RPMI7951 (cell line): ENCODE data around the gene OPCML. TPM values are rescaled to one million over a fixed set of nuclear protein-coding genes. Genes with fewer than 3 reads are reported as not detected.

Experiments
- DNase-seq: peaks from one replicate; pipeline ENCODE4 v3.0.0-alpha.2; 2012; ENCODE audit warnings: low read depth
- total RNA-seq: library from RNA; depleted of rRNA; stranded (reverse); fragments of >200 nt; shearing (Covaris generic); gene quantifications from 2 replicates; pipeline ENCODE4 v1.2.3, GENCODE V29; 2014

The OPCML gene
- total RNA-seq, 1 experiment from 2014 or later = not detected

DNA sequence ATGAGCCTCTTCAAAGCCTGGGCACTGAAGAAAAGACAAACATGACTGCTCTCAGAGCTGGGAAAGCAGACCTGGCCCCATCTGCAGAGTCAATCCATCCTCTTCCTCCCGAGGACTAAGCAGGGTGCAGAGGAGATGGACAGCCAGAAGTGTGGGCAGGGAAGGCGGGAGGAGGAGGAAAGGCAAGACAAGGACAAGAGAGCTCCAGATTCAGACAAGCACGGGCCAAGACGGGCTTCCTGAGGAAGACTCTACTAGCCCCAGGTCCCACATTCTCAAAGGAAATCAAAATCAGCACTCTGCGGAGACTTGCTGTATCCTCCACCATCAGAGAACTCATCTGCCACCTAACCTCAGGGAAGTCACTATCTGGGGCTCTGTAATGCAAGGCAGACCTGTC lies 28.5 kb downstream of the OPCML start:
- no peak for DNase-seq

DNA sequence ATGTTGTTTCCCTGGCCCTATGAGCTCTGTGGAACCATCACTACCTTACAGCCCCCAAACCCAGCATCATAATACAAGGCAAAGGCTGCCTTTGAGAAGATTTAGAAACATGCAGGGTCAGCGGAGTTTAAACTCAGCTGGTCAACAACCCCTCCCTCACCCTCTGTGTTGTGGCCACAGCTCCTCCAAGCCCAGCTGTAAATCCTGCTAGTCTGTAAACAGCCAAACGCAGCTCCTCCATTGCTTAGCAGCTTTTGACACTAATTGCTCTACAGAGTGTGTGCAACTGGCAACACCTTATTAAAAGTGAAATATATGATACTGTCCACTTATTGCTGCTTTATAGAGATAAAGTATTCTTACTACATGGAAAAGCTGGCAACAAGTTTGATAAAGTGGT lies 29.1 kb downstream of the OPCML start:
- DNase-seq = no peak

DNA sequence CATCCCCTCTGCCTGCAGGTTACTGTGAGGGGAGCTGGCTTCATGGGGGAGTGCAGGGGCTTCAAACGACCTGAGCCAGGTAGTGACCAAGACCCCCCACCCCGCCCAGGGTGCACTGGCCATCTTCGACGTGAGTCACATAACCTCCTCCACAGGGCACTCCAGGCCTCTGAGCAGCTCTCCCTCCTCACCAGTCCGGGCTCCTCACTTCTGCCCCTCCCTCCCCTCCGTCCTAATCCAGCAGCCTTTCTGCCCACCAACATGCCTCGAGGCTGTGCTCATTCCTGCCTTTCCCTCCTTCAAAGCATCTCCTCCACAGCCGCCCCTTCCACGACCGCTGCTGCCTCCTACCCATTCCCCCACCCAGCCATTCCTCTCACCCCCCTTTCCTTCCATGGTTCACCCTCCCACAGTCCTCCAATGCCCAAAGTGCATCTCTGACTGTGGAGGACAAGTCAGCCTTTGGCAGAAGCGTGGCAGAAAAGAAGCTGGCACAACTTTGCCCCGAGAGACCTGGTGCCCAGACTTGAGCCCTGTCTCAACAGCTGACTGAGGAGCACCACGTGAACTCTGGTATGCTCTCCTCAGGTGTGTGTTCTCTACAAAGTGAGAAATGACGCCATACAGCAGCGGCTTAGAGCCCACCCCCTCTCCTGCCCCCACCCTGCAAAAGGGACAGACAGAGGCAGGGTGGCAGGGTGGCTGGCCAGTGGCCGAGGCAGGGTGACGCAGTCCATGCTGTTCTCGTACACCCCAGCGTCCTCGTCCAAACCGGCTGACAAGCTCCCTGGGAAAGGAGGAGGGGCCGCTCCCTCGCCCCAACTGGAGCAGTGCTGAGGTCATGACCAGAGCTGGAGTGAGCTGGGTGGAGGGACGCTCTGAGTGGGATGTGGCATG lies 30.4 kb downstream of the OPCML start:
- no peak for DNase-seq

DNA sequence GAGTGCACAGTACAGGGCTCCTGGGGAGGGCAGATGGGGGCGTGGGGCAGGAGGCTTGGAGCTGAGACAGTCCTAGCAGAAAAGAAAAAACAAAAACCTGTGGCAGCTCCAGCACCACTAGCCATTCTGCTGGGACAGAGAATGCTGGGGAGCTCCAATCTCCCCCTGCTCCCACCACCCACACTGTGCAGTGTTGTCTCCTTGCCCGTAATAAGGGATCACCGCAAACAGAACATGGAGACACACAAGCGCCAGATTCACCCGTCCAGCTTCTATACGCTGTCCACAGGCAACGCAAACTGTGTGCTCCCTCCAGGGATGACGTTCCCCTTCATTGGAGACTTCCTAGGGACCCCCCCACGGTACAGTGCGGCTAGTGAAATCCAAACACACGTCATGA lies 31.4 kb downstream of the OPCML start:
- no peak for DNase-seq

DNA sequence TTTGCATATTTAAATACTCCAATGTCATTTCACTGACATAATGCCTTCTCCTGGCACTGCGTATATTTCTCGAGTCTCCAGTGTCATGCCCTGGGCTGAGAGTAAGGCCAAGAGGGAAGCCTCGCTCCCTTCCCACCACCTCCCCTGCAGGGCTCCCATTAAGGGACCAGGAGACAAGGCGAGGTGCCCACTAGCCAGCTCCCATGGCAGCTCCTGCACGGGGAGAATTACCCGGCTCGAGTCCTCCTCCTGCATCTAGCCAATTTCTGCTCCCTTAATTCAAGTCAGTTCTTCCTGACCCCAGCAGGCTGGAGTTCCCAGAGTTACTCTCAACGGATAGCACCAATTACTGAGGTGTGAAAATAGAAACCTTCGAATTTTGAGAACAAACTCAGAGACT lies 31.9 kb downstream of the OPCML start:
- no peak for DNase-seq

DNA sequence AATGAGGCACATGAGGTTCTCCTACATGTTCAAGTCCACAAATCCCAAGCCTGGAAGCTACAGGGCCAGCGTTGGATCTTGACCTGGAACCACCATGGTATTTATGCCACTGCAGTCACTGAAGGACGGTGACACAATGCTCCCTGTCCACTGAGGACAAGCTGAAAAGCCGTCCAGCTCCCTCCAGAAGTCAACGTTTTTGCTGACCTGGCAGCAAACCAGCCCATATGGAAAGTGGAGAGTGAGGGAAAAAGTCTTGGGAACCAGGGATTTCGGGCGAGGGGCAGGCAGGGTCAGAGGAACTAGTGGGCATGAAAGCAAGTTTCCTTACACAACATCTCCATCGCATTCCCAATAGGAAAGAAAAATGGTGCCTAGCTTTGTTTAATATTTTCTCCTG lies 33.3 kb downstream of the OPCML start:
- DNase-seq = no peak

DNA sequence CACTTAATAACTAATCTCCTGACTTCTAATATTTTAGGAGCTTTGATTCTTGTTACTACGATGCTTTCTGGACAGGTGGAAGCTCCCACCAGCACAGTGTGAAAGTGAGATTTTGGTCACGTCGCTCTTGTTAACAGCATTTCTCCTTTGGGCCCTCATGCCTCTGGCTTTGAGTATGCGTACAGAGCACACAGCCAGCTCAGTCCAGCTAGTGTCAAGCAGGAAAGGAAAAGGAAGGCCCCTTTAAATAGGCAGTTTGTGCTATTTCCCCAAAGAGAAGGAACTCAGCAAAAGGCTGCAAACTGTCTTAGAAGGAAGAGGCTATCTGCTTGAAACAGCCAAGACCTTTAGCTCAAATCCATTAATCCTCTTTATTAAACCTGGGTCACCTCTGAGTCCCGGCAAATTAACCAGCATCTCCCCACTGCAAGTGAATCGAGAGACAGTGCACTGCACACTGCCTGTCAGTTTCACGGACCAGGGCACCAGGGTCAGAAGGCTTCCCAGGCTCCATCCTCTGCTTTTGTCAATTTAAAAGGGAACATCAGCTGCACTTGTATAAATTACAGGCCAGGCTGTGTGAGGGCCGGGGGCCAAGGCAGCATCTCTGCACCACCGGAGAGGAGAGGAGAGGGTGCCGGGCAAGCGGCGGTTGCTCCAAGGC lies 34.7 kb downstream of the OPCML start:
- DNase-seq = no peak

DNA sequence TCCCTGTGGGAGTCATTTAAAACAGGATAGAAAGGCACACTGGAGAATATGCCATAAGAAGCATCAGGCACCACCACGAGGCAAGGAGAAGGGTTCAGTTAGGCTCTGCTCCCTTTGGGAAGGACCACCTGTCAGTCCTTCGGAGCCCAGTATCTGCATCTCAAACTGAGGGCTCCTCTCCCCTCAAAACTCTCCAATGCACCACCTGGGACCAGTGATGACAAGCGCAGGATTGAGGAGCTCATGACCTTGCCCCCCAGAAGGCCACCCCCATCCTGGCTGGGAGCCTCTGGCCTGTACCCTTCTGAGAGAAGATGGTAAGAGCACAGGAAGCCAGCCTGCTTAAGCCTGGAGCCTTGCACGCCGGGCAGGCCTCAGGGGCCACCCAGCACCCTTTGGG lies 39.4 kb downstream of the OPCML start:
- no peak for DNase-seq

DNA sequence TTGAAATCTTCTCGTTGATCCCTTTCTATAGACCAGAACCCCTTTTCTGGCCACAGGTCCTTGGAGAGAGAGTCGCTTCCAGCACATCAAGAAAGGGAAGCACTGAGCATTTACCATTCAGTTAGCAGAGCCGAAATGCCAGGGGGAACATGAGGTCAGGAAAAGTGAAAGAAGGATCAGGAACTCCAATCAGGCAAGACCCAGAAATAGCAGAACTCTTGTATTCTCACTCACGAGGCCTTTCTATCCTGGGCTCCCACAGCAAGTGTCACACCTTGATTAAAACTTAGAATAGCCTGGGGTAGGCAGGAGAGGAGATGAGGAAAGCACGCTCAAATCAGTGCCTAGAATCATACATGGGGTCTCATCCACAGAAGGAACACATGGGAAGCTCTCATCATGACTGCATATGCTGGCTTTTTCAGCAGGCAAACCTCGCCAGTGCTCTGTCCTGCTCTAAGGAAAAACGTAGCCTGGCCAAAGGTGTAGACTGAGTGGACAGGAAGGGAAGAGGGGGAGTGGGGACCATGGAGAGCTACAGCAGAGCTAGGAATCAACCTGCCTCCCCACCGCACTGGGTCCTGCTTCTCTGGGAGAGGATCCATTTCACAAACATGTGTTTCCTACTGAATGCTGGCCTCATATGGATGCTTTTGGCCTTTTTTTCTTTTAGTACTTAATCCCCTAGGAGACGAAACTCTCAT lies 40.5 kb downstream of the OPCML start:
- DNase-seq = no peak

DNA sequence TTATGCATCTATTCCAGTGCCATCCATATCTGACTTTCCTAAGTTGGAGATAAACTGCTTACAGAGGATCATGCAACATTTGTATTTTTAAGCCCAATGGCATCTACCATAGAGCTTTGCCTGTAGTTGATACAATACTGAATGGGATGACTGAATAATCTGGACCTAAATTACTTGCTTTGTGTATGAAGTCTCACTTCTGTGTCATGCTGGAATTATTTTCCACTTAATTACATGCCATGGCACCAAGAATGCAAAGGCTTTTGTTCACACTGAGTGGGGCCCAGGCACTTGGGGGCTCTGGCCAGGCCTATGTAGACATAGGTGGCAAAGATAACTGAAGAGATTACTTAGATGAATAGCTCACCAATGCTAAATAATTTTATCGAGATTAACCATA lies 51.6 kb downstream of the OPCML start:
- DNase-seq = no peak

DNA sequence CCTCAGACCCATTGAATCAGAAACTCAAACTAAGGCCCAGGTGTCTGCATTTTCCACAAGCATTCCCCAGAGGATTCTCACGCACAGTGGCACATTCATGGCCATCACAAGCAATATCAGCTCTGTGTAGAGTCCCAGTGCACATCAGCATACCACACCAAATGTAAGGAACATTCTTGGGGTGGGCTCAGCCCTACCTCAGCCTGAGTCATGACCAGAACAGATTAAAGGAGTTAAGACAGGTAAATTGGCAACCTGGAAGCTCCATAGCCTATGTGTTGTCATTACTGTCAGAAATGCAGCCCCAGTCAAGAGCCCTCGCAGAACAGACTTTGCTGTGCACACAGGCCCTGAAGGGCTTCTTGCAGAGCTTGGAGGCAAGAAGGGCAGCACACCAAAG lies 53.1 kb downstream of the OPCML start:
- DNase-seq = no peak

DNA sequence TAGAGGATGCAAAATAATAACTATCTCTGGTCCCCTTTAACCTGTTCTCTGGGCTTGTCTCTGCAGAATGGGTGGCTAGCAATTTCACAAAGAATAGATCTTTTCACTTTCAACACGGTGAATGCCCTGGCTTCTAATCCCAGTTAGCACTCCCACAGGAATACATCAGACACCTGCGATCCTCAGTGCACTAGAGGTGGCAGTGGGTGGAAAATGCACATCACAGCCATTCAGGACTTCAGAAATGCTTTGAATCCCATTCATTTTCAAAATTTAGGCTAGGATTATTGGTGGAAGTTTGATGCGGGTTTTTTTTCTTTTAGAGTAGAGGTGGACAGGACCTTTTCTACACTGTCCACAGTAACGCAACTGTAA lies 55.1 kb downstream of the OPCML start:
- no peak for DNase-seq

DNA sequence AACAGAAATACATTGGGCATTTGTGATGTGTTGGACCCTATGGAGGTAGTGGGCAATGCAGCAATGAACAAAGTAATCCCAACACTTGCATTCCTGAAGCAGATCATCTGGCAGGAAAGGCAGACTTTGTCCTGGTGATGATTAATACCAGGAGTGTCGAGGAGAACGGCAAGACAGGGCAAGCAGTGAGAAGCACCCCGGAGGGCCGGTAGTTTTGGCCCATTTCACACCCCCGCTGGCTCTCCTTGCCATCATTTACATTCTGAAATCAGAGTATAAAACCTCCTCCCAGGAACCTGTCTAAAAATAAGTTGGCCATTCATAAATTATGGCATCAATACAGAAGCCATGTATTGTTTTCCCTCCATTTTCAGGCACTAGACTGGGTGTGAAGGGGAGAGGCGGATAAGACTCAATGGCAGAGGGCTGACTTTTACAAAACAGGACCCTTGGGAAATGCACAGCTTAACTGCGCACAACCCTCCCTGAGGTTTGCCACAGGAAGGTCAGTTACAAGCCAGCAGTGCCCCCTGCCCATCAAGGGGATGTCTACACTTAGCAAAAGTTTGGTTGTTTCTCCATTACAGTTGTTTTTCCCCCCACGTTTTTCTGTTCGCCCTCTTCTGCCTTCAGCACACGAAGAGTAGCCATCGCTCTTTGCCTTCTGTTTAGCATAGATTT lies 55.6 kb downstream of the OPCML start:
- no peak for DNase-seq

DNA sequence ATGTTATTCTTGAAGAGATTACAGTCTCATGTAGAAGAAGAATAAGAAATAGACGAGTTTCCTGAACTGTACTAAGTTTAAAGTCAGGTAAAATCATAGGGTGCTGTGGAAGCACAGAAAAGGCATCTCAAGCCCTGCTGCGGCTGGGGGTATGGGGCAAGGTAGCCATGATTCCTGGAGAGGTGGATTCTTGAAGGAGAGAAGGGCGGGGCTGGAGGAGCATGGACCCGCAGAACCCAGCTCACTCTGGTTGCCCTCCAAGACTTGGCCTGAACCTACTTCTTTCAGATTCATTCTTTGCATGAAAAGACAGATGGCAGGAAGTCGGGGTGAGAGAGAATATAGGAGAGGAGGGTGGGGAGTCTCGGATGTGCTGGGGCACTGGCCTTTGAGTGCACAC lies 57.8 kb downstream of the OPCML start:
- DNase-seq = no peak

DNA sequence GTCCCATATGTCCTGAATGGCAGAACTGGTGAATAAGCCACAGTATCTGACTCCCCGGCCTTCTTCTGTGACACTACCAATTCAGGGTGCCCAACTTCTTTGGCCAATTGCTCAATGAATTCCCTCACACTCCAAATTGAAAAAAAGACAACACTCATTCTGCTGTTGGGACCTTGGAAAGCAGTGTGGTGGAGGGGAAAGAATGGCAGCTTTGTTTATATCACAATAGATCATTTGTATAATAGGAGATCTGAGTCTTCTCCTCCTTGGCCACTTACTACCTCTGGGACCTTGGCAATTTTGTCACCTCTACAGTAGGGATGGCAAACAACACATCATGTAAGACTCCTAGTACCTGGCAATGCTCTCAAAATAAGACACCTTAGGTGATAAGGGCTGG lies 64.6 kb downstream of the OPCML start:
- DNase-seq = no peak

DNA sequence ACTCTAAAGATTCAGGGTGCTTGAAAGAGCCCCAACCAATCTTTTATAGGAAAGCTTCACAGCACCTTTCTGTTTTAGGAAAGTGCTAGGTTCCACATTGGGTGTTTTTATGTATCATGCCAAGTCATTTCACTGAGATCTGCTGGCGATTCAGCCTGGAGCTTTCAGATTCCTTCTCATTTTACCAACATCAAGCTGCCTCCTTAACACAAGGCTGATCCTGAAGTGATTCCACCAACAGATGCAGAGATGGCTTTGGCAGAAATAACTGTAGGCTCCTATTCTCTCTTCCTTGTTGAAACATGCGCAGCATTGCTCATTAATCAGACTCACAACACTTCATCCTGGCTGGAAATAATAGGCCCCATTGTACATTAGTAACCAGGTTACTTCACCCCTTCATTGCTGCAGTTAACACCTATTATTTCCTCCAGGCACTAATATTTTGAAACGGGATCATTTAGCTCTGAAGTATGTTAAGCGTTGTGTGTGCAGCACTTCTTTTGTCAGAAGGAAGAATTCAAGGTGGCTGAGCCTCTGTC lies 89.0 kb downstream of the OPCML start:
- no peak for DNase-seq

DNA sequence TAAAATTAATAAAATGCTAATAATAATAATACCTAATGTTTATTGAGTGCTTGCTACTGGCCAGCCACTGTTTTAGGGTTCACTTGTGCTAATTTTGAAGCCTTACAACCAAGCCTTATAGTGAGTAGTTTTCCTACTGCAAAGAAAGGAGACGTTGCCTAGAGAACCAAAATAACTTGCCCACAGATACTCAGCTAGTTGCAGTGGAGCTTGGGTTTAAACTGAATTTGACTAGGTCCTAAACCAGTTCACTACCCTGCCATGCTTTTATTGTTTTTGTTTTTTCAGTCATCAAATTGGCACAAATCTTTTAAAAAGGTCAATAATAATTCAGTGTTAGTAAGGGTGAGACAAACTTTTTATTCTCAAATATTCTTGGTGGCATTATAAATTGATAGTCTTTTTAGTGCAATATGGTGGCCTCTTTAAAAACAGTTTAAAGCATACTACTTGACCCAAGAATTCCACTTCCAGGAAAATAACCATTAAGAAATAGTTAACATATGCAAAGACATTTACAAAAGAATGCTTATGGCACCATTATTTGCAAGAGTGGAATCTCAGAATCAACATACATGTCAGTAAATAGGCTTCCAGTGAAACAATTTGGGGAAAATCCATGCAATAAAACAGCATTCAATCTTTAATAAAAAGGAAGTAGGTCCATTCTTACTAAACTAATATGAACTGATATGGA lies 90.2 kb downstream of the OPCML start:
- no peak for DNase-seq

DNA sequence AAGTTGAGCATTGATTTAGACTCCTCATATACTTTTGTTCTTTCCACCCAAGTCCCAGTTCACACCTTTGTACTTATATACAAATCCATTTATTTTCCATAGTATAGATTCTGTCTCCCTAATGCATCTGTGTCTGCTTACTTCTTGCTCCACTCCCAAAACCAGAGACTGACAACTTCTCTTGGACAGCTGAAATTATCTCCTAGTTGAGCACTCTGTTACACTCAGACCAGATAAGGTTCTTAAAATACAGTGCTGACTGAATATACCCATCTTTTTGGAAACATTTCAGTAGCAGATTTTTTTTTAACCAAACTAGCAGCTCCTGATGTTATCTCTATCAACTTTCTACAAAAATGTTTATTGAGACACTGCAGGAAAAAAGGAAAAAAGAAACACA lies 106.3 kb downstream of the OPCML start:
- DNase-seq = no peak

DNA sequence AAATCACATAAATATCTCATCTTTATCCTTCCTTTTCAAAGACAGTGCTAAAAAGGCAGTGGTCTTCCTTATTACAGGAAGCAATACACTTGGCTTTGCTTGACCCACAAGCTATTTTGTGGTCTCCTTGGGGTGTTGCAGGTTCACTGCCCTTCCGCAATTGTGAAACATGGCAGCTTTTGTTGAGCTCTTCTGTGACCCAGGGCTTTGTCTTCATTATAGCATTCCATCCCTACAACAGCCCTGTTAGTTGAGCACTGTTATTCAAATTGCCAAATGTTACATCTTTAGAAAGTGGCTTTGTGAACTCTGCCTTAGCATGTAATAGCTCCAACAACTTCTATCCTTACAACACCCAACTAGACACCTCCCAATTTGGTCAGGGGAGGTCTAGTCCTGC lies 107.1 kb downstream of the OPCML start:
- no peak for DNase-seq

DNA sequence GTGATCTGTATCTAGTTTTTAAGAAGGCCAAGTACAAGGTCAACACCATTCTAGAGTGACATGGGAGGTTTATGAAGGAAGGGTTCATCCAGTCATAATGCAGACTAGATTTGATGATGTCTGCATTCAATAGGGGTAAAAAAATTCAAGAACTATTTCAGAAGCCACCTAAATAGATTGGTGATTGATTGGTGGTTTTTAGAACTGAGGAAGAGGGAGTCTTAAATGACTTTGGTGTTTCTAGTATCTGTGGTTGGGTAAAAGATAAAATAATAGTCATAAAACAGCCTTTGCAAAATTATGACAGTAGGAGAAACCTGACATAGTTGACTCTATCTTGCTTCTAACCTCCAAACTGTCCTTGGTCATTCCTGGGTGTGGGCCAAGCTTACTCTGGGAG lies 114.1 kb downstream of the OPCML start:
- DNase-seq = no peak

DNA sequence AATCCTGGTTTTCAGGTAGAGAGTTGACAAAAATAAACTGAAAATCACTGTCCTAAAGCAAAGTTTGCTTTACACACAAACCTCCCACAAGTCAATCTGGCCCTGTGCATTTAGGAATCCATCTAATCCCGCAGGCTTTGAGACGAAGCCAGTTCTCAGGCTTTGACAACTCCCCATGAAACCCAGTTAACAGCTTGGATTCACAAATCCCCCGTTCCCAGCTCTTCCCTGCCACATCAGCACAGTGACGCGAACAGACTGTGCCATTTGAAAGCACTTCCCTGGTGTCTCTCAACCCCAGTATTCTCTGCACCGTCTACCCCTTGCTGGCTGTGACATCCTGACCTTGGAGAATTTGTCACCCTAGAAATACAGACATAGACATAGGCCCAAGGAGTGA lies 117.8 kb downstream of the OPCML start:
- DNase-seq = no peak
